ENCODE measurements around the gene CMIP.

The CMIP gene

GRCh38 chr16:81649561-81650184, 205.1 kb downstream of the CMIP start:
- no peak for DNase-seq (ENCODE audit: extremely low read depth in 1 of 2, low read depth in 1 of 2)

GRCh38 chr16:81650281-81650680, 205.7 kb downstream of the CMIP start:
- DNase-seq (ENCODE audit: extremely low read depth in 1 of 2, low read depth in 1 of 2): no peak

GRCh38 chr16:81650982-81651562, 206.5 kb downstream of the CMIP start:
- DNase-seq (ENCODE audit: extremely low read depth in 1 of 2, low read depth in 1 of 2): no peak

- no peak for DNase-seq (ENCODE audit: extremely low read depth in 1 of 2, low read depth in 1 of 2)
Measured at GRCh38 chr16:81651758-81652718, 207.4 kb downstream of the CMIP start.

GRCh38 chr16:81652798-81653505, 208.3 kb downstream of the CMIP start:
- DNase-seq (ENCODE audit: extremely low read depth in 1 of 2, low read depth in 1 of 2): no peak

- no peak for DNase-seq (ENCODE audit: extremely low read depth in 1 of 2, low read depth in 1 of 2)
Measured at GRCh38 chr16:81654346-81654745, 209.7 kb downstream of the CMIP start.

- no peak for DNase-seq (ENCODE audit: extremely low read depth in 1 of 2, low read depth in 1 of 2)
Measured at GRCh38 chr16:81655469-81656162, 211.0 kb downstream of the CMIP start.

GRCh38 chr16:81657224-81657623, 212.6 kb downstream of the CMIP start:
- no peak for DNase-seq (ENCODE audit: extremely low read depth in 1 of 2, low read depth in 1 of 2)

GRCh38 chr16:81657781-81658180, 213.2 kb downstream of the CMIP start:
- no peak for DNase-seq (ENCODE audit: extremely low read depth in 1 of 2, low read depth in 1 of 2)

GRCh38 chr16:81658373-81658772, 213.8 kb downstream of the CMIP start:
- no peak for DNase-seq (ENCODE audit: extremely low read depth in 1 of 2, low read depth in 1 of 2)

- DNase-seq (ENCODE audit: extremely low read depth in 1 of 2, low read depth in 1 of 2): no peak
Measured at GRCh38 chr16:81659249-81659648, 214.6 kb downstream of the CMIP start.

- no peak for DNase-seq (ENCODE audit: extremely low read depth in 1 of 2, low read depth in 1 of 2)
Measured at GRCh38 chr16:81661082-81661481, 216.5 kb downstream of the CMIP start.

- no peak for DNase-seq (ENCODE audit: extremely low read depth in 1 of 2, low read depth in 1 of 2)
Measured at GRCh38 chr16:81664153-81664552, 219.5 kb downstream of the CMIP start.

GRCh38 chr16:81665588-81665987, 221.0 kb downstream of the CMIP start:
- no peak for DNase-seq (ENCODE audit: extremely low read depth in 1 of 2, low read depth in 1 of 2)

- no peak for DNase-seq (ENCODE audit: extremely low read depth in 1 of 2, low read depth in 1 of 2)
Measured at GRCh38 chr16:81666113-81666512, 221.5 kb downstream of the CMIP start.

- no peak for DNase-seq (ENCODE audit: extremely low read depth in 1 of 2, low read depth in 1 of 2)
Measured at GRCh38 chr16:81668243-81669097, 223.9 kb downstream of the CMIP start.

- DNase-seq (ENCODE audit: extremely low read depth in 1 of 2, low read depth in 1 of 2): no peak
Measured at GRCh38 chr16:81669473-81670350, 225.1 kb downstream of the CMIP start.

- DNase-seq (ENCODE audit: extremely low read depth in 1 of 2, low read depth in 1 of 2): no peak
Measured at GRCh38 chr16:81671738-81672597, 227.4 kb downstream of the CMIP start.
